HG02588 (cell line): ENCODE results near the gene WWP2.

ENCODE experiments used
- ATAC-seq: cut with Tn5 transposase; IDR thresholded peaks from one replicate; pipeline ENCODE4 v1.9.1; 2021; ENCODE audit warnings: mild to moderate bottlenecking, moderate library complexity; ENCODE audit not compliant: unreplicated experiment

The WWP2 gene

DNA sequence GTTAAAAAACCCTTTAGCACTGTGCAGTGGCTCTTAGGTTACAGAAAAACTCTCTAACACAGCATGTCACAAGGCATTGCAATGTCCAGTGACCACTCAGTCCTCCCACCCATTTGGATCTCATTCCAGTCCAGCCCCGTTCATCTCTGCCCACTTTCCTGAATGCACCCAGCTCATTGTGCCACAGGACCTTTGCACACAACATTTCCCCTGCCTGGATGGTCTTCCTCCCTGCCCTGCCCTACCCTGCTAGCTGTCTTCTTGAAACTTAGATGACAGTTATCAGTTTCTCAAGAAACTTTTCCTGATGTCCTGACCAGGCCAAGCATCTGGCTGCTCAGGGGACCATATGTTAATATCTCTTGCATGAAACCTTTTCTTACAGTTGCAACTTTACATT lies 67.2 kb downstream of the WWP2 start:
- no peak for ATAC-seq

DNA sequence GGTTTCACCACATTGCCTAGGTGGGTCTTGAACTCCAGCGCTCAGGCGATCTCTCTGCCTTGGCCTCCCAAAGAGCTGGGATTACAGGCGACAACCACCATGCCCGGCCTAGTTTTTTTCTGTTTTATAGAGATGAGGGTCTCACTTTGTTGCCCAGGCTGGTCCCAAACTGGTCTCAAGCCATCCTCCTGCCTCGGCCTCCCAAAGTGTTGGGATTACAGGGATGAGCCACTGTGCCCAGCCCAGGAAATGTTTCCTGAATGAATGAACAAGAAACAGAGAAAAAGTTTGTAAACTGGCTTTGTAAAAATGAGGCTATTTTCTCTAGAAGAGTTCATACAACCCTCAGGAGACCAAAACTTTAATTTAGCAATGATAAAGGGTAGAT lies 68.0 kb downstream of the WWP2 start:
- ATAC-seq: no peak

DNA sequence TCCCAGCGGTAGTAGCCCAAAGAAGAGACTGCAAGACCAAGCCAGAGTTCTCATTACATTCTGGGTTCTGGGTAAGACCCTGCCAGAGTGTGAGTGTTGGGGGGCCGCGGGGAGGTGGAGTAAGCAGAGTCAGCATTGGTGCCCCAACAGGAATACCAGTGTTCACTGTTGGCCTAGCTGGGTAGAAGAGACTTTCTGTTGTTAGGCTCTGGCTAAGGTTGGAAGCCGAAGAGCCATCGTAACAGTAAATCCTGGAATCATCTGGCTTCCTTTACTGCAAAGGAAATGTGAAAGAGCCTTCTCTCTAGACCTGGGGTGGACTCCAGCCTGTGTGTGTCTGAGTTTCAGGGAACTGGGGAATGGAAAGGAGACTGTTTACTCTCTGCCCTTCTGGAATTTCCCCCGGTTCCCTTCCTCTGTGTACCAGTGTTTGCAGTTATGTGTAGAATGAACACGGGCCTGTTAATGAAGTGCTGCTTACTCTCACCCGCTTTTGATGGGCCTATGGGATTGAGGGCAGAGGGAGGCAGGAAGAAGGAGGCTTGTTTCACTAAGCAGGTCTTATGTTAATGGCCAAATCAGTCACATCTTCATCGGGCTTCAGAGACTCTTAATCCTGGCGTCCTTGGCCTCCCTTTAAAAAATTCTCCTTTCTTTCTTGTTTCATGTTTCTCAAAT lies 68.5 kb downstream of the WWP2 start:
- ATAC-seq: no peak

DNA sequence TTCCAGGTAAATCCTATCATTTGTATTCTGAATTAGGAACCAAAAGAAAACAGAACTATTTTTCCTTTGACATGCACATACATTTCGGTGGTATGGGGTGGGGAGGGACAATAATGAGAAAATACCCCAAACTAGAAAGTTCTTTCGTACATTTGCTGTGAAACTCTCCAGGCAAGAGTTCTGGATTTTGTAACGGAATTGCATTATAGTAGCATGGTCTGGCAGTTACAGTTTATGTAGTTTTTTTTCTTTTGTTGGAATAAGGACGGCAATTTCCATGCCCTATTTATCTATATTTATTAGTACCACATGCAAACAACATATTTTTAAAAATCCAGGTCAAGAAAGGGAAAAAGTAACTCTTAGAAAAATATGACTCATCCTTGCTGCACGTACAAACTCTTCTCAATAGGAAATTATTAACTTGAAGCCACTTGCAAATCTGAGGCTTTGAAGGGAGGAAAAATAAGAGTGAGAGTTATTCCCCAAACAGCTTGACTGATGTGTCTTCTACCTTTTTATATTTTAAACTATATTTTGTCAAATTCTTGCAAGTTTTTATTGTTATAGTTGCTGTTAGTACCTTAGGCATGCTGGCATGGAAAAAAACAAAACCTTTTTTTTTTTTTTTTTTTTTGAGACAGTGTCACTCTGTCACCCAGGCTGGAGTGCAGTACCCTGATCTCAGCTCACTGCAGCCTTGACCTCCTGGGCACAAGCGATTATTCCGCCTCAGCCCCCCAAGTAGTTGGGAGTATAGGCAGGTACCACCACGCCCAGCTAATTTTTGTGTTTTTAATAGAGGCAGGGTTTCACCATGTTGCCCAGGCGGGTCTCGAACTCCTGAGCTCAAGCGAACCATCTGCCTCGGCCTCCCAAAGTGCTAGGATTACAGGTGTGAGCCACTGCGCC lies 69.3 kb downstream of the WWP2 start:
- no peak for ATAC-seq

DNA sequence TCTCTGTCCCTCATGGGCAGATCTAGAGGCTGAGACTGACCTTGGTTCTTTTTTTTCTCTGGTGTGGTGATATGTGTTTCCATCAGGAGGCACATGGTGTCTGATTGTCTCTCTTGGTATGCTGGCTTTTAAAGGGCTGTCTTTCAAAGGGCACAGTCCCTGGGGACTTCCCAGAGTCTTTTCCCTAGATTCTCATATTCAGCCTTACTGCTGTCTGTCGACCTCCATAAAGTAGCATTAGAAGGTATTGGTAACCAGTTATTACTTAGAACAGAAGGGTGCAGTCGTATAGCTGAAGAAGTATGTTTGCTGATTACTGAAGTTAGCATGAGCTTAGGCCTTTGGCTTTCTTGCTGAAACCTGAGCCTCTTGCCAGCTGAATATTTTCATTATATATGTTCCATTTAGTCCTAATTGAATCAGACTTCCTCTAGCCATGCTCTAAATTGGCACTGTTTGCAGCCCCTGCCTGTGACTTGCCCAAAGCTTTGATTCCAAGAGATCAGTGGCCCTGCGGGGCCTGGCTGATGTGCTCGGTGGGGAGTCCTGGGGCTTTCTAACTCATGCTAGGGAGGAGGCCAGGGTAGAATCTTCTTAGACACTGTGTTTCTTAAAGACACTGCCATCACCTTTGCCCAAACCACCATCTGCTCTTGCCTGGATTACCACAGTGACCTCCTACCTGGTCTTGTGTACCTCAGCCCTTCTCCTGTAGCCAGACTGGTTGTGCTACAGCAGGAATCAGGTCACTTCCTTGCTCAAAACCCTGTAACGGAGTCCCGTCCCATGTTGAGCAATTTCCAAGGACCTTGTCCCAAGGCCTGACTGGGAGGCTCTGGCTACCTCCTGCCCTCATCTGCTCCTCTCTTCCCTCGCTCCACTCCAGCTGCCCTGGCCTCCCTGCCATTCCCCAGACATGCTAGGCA lies 71.5 kb downstream of the WWP2 start:
- ATAC-seq: no peak

DNA sequence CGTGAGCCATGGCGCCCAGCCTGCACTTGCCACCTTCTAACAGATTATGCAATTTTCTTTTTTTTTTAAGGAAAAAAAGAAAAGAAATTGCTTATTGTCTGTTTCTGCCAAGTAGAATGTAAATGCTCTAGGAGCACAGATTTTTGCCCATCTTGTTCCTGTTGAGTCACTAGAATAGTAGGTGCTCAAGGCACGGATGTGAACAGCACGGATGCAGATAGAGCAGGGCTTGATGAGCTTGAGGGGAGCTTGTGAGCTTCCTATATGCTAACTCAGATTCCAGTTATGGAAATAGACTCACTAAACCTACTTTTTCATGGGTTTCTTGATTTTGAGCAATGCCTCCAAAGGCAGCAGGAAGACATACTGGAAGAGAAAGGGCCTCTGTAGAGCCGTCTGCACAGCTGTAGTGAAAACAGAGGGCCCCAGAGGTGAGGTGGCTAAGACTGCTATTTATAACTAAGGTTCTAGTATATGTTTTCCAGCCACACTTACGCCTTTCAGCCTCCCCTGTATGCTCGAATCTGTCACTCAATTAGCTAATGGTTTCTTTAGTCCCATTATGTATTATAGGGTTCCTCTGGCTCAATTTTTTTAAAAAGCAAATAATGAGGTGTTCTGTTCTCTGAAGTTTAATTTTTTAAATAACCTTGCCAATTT lies 72.8 kb downstream of the WWP2 start:
- no peak for ATAC-seq

DNA sequence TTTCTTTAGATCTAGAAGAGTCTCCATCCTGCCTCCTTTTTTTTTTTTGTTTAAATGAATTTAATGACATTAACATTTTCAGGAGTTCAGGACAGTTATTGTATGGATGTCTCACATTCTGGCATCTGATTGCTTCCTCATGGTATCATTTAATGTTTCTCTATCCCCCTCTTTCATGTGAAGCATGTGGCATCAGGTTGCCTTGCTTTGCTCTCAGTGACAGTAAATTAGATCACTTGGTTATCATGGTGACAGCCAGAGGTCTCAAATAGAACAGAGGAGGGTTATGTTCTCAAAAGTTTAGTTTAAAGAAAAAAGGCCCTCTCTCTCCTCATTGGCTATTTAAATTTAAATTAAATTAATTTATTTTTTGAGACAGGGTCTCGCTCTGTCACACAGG lies 74.1 kb downstream of the WWP2 start:
- ATAC-seq: no peak

DNA sequence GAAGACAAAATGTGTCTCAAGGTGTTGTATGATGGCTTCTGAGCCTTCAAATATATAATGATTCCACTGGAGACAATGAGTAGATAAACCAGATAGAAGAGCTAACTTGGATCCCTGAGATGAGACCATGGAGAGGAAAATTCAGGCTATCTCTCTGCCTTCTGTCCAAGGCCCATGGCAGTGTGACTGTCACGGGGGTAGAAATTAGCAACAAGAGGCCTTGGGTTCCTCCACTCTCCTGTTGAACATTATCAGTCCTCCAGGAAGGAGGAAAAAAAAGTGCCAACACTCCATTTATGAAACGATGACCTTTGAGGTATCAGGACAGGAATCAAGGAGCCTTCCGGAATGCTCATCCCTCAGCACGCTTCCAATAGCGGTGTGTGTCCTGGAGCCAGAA lies 75.2 kb downstream of the WWP2 start:
- ATAC-seq: no peak

DNA sequence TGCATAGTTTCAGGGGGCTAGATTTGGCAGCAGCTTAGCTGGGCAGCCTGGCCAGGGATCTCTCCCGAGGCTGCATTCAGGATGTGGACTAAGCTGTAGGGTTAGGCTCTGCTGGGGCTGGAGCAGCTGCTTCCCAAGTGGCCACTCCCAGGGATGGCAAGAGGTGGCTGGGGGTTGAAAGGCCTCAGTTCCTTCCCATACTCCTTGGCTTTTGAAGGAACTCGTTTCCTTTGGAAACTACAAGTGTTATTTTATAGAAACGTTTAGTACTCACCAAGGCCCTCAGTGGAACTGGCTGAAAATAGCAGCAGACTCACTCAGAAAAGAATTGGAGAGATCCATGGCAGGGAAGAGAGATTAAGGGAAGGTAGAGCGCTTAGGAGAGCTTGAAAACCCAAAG lies 76.4 kb downstream of the WWP2 start:
- no peak for ATAC-seq

DNA sequence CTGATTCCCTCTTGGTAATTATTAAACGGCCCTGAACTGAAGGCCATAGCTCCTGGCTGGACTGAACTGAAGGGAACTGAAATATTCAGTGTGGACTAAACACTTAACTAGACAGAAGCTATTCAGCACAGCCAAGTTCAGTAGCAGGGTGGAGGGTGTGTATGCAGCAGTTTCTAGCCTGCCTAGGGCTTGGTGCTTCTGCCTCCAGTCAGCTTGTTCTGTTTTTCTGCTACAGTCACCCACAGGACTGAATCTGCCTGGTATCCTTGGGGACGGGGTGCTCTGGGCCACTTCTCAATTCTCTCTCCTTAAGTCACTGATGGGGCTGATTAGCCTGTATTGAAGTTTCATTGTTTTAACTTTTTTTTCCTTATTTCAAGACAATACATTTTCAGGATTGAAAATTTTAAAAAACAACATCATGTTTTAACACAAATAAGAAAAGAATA lies 77.1 kb downstream of the WWP2 start:
- no peak for ATAC-seq

DNA sequence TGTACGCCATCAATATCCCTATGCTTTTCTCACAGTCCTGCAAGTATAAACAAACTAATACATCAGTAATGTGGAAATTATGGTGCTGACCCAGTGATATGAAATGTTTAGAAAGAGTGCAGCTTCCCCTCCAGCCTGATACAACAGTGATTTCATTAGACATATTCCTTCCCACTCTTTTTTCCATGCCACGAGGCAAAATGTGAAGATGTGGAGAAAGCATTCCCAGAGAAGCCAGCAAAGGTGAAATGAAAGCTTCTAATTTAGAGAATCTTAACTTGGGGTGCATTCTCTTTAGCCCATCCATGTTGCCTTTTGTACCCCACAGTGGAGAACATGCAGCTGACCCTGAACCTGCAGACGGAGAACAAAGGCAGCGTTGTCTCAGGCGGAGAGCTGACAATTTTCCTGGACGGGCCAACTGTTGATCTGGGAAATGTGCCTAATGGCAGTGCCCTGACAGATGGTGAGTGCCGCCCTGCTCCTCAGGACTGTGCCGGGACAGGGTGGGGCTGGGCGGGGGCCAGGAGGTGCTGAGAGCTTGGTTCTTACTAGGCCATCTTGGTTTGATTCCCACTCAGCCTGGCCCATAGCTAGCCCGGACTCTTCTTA lies 77.8 kb downstream of the WWP2 start:
- no peak for ATAC-seq

DNA sequence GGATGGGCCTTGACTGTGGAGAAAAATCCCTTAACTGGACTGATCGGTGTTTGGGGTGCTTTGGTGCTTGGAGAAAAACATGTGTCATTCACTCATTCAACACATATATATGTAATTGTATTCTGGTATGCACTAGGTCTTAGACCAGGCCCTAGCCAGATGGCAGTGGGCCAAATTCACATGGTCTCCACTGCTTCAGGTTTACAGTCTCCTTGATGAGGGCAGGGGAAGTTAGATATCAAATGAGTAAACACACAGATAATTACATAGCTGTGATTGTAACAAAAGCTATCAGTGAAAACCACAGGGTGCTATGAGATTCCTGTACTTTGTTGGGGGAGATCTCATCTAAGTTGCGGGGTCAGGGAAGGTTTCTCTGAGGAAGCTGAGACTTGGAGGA lies 78.8 kb downstream of the WWP2 start:
- no peak for ATAC-seq

DNA sequence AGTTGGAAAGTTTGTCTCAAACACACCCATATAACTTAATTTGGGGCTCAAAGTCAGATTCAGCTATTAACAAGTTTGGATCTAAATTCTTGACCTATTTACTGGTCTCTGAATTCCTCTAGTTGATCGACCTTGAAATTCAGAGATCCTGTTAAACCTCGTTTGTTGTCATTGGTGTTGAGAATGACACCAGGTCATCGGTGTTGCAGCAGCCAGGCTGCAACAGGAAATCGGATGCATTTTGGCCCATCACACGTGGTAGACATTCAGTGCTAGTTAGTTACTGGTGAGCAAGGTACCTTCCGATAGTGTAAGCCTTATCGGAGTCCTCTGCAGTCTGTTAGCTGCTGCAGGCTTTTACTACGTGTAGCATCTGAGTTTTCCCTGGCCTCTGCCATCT lies 82.3 kb downstream of the WWP2 start:
- no peak for ATAC-seq

DNA sequence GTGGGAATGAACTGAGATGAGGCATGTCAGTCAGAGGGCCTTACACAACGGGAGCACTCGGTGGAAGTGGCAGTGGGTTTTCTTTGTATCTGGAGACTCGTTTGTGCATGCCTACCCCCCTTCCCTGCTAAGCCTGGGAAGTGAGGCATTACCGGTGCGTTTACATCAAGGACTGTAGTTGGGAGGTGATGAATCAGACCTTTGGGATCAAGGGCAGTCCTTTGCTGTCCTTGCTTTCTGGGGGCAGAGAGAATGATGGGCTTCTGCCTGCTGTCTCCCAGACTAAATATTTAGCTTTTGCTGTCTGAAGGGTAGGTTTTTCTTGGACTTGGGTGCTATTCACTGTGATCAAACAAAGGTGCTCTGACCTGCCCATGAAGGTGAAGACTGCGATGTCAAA lies 83.0 kb downstream of the WWP2 start:
- ATAC-seq: no peak

DNA sequence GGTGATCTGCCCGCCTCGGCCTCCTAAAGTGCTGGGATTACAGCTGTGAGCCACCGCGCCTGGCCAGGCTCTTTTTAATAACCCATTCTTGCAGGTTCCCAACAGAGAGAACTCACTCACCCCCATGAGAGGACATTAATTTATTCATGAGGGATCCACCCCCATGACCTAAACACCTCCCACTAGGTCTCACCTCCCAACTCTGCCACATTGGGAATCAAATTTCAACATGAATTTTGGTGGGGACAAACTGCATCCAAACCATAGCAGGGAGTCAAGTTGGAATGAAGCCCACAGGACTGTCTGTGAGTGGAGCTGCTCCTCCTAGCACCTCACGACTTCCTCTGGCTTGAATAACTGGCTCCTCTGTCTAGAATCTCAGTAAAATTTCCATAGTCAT lies 85.5 kb downstream of the WWP2 start:
- ATAC-seq: no peak

DNA sequence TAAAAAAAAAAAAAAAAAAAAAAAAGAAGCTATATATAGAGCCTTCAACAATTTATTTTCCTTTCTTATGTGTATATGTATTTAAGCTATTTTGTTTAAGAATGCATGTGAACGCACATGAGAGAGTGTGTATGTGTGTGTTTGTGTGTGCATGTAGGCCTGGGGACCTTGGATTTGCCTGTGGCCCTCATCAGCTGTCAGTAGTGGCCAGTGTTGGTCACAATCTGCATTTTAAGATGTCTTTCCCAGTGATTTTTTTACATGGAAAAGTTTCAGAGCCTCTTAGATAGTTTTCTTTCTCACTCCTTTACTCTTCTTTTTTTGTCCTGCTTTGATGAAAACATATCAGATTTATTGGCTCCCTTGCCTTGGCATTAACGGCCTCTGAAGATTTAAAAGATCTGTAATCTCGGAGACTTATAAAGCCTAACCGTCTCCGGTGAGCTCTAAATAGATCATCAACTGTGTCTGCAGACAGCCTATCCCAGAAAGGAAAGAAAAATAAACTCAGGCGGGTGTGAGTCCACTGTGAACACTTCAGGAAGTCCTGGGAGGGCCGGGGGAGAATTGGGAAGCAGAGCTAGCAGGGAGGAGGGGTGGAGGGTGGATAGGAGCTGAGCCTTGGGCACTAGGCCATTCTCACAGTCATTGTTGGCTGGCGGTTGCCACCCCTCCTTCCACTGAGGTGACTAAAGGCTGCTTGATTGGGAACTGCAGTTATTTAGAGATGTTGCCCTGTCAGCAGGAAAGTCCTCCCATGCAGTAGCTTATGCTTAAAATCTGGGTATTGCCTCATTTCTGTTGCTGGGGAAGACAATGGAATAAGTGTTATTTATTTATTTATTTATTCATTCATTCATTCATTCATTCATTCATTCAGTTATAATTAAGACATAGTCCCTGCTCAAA lies 86.8 kb downstream of the WWP2 start:
- ATAC-seq: no peak

DNA sequence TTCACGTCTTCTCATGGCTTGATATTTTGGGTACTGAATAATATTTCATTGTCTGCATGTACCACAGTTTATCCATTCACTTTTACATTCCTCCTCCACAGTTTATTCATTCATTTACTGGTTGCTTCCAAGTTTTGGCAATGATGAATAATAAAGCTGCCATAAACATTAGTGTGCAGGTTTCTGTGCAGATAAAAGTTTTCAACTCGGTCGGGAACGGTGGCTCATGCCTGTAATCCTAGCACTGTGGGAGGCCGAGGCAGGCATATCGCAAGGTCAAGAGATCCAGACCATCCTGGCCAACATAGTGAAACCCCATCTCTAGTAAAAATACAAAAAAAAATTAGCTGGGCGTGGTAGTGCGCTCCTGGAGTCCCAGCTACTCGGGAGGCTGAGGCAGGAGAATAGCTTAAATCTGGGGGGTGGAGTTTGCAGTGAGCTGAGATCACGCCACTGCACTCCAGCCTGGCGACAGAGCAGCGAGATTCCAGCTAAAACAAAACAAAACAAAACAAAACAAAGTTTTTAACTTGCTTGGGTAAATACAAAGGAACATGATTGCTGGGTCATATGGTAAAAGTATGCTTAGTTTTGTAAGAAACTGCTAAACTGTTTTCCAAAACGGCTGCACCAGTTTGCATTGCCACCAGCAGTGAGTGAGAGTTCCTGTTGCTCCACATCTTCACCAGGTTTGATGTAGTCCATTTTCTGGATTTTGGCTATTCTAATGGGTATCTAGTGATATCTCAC lies 89.5 kb downstream of the WWP2 start:
- ATAC-seq: no peak

DNA sequence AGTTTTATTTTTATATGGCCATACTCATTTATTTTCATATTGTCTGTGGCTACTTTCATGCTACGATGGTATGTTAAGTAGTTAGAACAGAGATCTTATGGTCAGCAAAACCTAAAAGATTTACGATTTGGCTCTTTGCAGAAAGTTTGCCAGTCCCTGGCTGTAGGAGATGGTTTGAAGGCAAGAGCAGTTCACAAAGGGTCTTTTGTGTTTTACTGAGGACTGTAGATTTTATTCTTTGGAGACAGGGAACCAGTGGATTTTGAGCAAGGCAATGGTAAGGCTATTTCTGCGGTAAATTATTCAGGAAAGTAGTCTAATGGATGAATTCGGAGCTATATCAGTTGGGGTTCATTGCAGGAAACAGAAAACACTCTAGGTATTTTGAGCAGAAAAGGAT lies 90.7 kb downstream of the WWP2 start:
- no peak for ATAC-seq

DNA sequence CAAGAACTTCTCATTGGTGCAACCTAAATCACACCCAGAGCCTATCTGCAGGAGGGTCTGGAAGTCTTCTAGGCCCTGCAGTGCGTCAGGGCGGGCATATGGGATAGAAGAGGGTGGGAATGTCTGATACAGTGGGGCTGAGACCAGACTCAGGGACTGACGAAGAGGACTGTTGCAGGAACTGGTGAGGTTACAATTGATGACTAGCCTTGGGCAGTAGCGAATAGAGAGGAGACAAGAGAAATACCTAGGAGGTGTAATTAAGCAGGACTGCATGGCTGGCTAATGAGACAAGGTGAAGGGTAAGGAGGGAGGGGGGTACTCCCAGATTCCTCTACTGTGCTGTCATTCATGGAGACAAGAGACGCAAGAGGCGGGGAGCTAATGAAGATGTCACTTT lies 91.3 kb downstream of the WWP2 start:
- no peak for ATAC-seq
